IMR-90 (cell line): Measurements from ENCODE around the gene ZNF778. TPM values are rescaled to one million over a fixed set of nuclear protein-coding genes. Genes with fewer than 3 reads are reported as not detected.

Source experiments
- ATAC-seq: fragments of 200-7000 bp; cut with Tn5 transposase; 2 replicates; pipeline ENCODE4 v1.9.1; 2020; ENCODE audit warnings: low read depth, mild to moderate bottlenecking, moderate library complexity
- BruUV-seq: library from RNA; stranded (reverse); fragments of 400-500 nt; replicated peaks from 2 replicates; lab custom pipeline; 2021; lab: Mats Ljungman, UMichigan
- CTCF ChIA-PET: fragments of 300-600 bp; formaldehyde crosslinking; extraction: SDS; loops from one replicate; lab custom pipeline; 2021; ENCODE audit warnings: antibody characterized with exemption; lab: Yijun Ruan, JAX
- POLR2A ChIA-PET: fragments of 300-600 bp; sonication (Branson Sonifier 250); formaldehyde crosslinking; loops from one replicate; lab custom pipeline; 2022; ENCODE audit warnings: antibody characterized with exemption; ENCODE audit not compliant: unreplicated experiment; lab: Charles Lee
- DNase-seq: peaks from one replicate; pipeline ENCODE4 v3.0.0; 2013
- H2AFZ ChIP-seq: replicated peaks from 2 replicates; pipeline ENCODE3; 2013; ENCODE audit warnings: low read length, mild to moderate bottlenecking; ENCODE audit not compliant: poor library complexity
- H2AK5ac ChIP-seq: 2 replicates; pipeline ENCODE4 v1.6.1; 2013; ENCODE audit warnings: low read depth, low read length, inconsistent platforms
- H2AK9ac ChIP-seq: replicated peaks from 2 replicates; pipeline ENCODE3; 2013; ENCODE audit warnings: mild to moderate bottlenecking, low read depth, low read length, moderate library complexity; ENCODE audit not compliant: poor library complexity
- H2BK120ac ChIP-seq: 2 replicates; pipeline ENCODE4 v1.6.1; 2013; ENCODE audit warnings: low read depth, low read length, inconsistent platforms
- H2BK15ac ChIP-seq: 3 replicates; pipeline ENCODE4 v1.6.1; 2013; ENCODE audit warnings: low read depth, low read length, inconsistent platforms
- H2BK20ac ChIP-seq: 2 replicates; pipeline ENCODE4 v1.6.1; 2013; ENCODE audit warnings: low read depth, mild to moderate bottlenecking, inconsistent platforms, low read length, moderate library complexity
- H2BK5ac ChIP-seq: 2 replicates; pipeline ENCODE4 v1.6.1; 2013; ENCODE audit warnings: mild to moderate bottlenecking, low read depth, low read length, inconsistent platforms; ENCODE audit not compliant: poor library complexity, severe bottlenecking
- H3K14ac ChIP-seq: replicated peaks from 2 replicates; pipeline ENCODE4 v1.6.1; 2013; ENCODE audit warnings: low read depth, low read length, inconsistent platforms
- H3K18ac ChIP-seq: 2 replicates; pipeline ENCODE4 v1.6.1; 2013; ENCODE audit warnings: low read depth, low read length, control low read depth
- H3K23ac ChIP-seq: 2 replicates; pipeline ENCODE4 v1.6.1; 2013; ENCODE audit warnings: low read depth, low read length, inconsistent platforms
- H3K27ac ChIP-seq: 2 replicates; pipeline ENCODE4 v1.5.1; 2013; ENCODE audit warnings: mild to moderate bottlenecking, control low read depth, low read length; ENCODE audit not compliant: insufficient read depth
- H3K27me3 ChIP-seq: 2 replicates; pipeline ENCODE4 v1.6.1; 2013; ENCODE audit warnings: low read length; ENCODE audit not compliant: control insufficient read depth, insufficient read depth
- H3K36me3 ChIP-seq: 2 replicates; pipeline ENCODE4 v1.6.1; 2013; ENCODE audit warnings: low read length, mixed read lengths; ENCODE audit not compliant: control insufficient read depth, insufficient read depth
- H3K4ac ChIP-seq: 2 replicates; pipeline ENCODE4 v1.6.1; 2013; ENCODE audit warnings: low read depth, low read length, inconsistent platforms
- H3K4me1 ChIP-seq: 2 replicates; pipeline ENCODE4 v1.6.1; 2013; ENCODE audit warnings: low read length, mixed read lengths; ENCODE audit not compliant: control insufficient read depth, insufficient read depth
- H3K4me2 ChIP-seq: 2 replicates; pipeline ENCODE4 v1.6.1; 2013; ENCODE audit warnings: low read depth, mild to moderate bottlenecking, control low read depth, low read length, moderate library complexity
- H3K4me3 ChIP-seq: 2 replicates; pipeline ENCODE4 v1.5.1; 2013; ENCODE audit warnings: low read depth, mild to moderate bottlenecking, control low read depth, low read length, moderate library complexity; ENCODE audit not compliant: insufficient read depth
- H3K56ac ChIP-seq: 2 replicates; pipeline ENCODE4 v1.6.1; 2013; ENCODE audit warnings: low read length, inconsistent platforms; ENCODE audit not compliant: insufficient read depth; ENCODE audit errors: extremely low read depth
- H3K79me1 ChIP-seq, 2 experiments: 2 replicates each; pipeline ENCODE4 v1.6.1; 2013; ENCODE audit warnings: low read length in 2 of 2, inconsistent platforms in 1 of 2, low read depth in 1 of 2
- H3K9ac ChIP-seq: 2 replicates; pipeline ENCODE4 v1.6.1; 2013; ENCODE audit warnings: low read depth, low read length, control low read depth
- H3K9me1 ChIP-seq: 2 replicates; pipeline ENCODE4 v1.6.1; 2013; ENCODE audit warnings: low read length, inconsistent platforms; ENCODE audit not compliant: insufficient read depth
- H3K9me3 ChIP-seq: 2 replicates; pipeline ENCODE4 v1.6.1; 2013; ENCODE audit warnings: low read length; ENCODE audit not compliant: control insufficient read depth, insufficient read depth
- H4K20me1 ChIP-seq: 2 replicates; pipeline ENCODE4 v1.6.1; 2013; ENCODE audit warnings: low read length, inconsistent platforms; ENCODE audit not compliant: insufficient read depth
- H4K5ac ChIP-seq: 2 replicates; pipeline ENCODE4 v1.6.1; 2013; ENCODE audit warnings: mild to moderate bottlenecking, low read depth, low read length, control low read depth
- H4K8ac ChIP-seq, 2 experiments: 2 replicates each; pipeline ENCODE4 v1.6.1; 2013; ENCODE audit warnings: low read depth in 2 of 2, low read length in 2 of 2, control low read depth in 1 of 2, inconsistent platforms in 1 of 2
- H4K91ac ChIP-seq: 2 replicates; pipeline ENCODE4 v1.6.1; 2013; ENCODE audit warnings: low read depth, low read length, inconsistent platforms; ENCODE audit not compliant: insufficient read depth
- BHLHE40 ChIP-seq: fragments of 150-350 bp; IDR thresholded peaks from 2 replicates; pipeline ENCODE4 v1.6.1; 2016; ENCODE audit warnings: mild to moderate bottlenecking, low read depth, low read length
- CEBPB ChIP-seq: IDR thresholded peaks from 2 replicates; pipeline ENCODE4 v1.6.1; 2012; ENCODE audit warnings: low read depth, low read length, improper control_type of control experiment
- CHD1 ChIP-seq: IDR thresholded peaks from 2 replicates; pipeline ENCODE4 v1.6.1; 2012; ENCODE audit warnings: low read depth, low read length, improper control_type of control experiment
- FOS ChIP-seq: fragments of 150-350 bp; IDR thresholded peaks from 2 replicates; pipeline ENCODE4 v1.6.1; 2016; ENCODE audit warnings: low read depth, low read length
- MAFK ChIP-seq: IDR thresholded peaks from 2 replicates; pipeline ENCODE4 v1.6.1; 2012; ENCODE audit warnings: low read depth, low read length, improper control_type of control experiment
- MAZ ChIP-seq: IDR thresholded peaks from 2 replicates; pipeline ENCODE4 v1.6.1; 2012; ENCODE audit warnings: low read depth, mild to moderate bottlenecking, low read length, improper control_type of control experiment, moderate library complexity, borderline replicate concordance
- MXI1 ChIP-seq: IDR thresholded peaks from 2 replicates; pipeline ENCODE4 v1.6.1; 2012; ENCODE audit warnings: low read depth, mild to moderate bottlenecking, low read length, moderate library complexity, borderline replicate concordance
- NFE2L2 ChIP-seq: fragments of 150-350 bp; IDR thresholded peaks from 2 replicates; pipeline ENCODE4 v1.6.1; 2016; ENCODE audit warnings: low read depth, mild to moderate bottlenecking, low read length
- POLR2A ChIP-seq: IDR thresholded peaks from 2 replicates; pipeline ENCODE4 v1.6.1; 2012; ENCODE audit warnings: mild to moderate bottlenecking, low read depth, low read length
- RAD21 ChIP-seq: IDR thresholded peaks from 2 replicates; pipeline ENCODE4 v1.6.1; 2012; ENCODE audit warnings: low read length, improper control_type of control experiment
- RCOR1 ChIP-seq: IDR thresholded peaks from 2 replicates; pipeline ENCODE4 v1.6.1; 2012; ENCODE audit warnings: mild to moderate bottlenecking, low read length, improper control_type of control experiment; ENCODE audit not compliant: insufficient replicate concordance
- RFX5 ChIP-seq: IDR thresholded peaks from 2 replicates; pipeline ENCODE4 v1.8.0; 2012; ENCODE audit warnings: low read depth, mild to moderate bottlenecking, low read length, moderate library complexity
- SMC3 ChIP-seq: fragments of 150-350 bp; IDR thresholded peaks from 2 replicates; pipeline ENCODE4 v1.6.1; 2016; ENCODE audit warnings: low read depth, mild to moderate bottlenecking, antibody characterized with exemption, low read length, moderate library complexity
- WGBS, 2 experiments: methylation state at CpG; one replicate each; pipeline versions ENCODE4 v1.1.5 to v1.1.7; 2013; ENCODE audit warnings: missing lambda C conversion rate in 2 of 2; ENCODE audit not compliant: insufficient read length in 1 of 2; ENCODE audit errors: extremely low coverage in 2 of 2; 5-methylcytosine and 5-hydroxymethylcytosine counted together
- dilution Hi-C: fragments of 300-500 bp; cut with HindIII; formaldehyde crosslinking; loops from one replicate; pipeline ENCODE4 v1.14.3; 2018; ENCODE audit warnings: low sequenced_read_pairs; ENCODE audit not compliant: unreplicated experiment
- in situ Hi-C: fragments of 300-500 bp; cut with MboI; formaldehyde crosslinking; loops from 3 replicates; pipeline ENCODE4 v1.14.3; 2019; ENCODE audit warnings: low sequenced_read_pairs, inconsistent platforms, mixed read lengths
- intact Hi-C: fragments of 100-400 bp; cut with micrococcal nuclease; formaldehyde crosslinking; loops from 2 replicates; pipeline ENCODE4 v1.10.0; 2022
- polyA plus RNA-seq, 3 experiments: library from polyadenylated mRNA; depleted of rRNA; stranded (reverse); fragments of >200 nt; gene quantifications; 2 replicates each; pipeline ENCODE4 v1.2.3, GENCODE V29; 2012; ENCODE audit warnings: low replicate concordance in 1 of 3
- total RNA-seq: library from RNA; depleted of rRNA; stranded (reverse); fragments of >200 nt; gene quantifications from 2 replicates; pipeline ENCODE4 v1.2.3, GENCODE V29; 2012
- TF ChIP-seq, protein P1 (sequence below): fragments of 150-350 bp; IDR thresholded peaks from 2 replicates; pipeline ENCODE4 v1.6.1; 2016; ENCODE audit warnings: low read depth, mild to moderate bottlenecking, low read length, moderate library complexity, borderline replicate concordance
- TF ChIP-seq, protein P2 (sequence below): conservative IDR thresholded peaks from 2 replicates; pipeline ENCODE4 v1.5.1; 2012; ENCODE audit warnings: mild to moderate bottlenecking, low read depth, low read length, improper control_type of control experiment
- TF ChIP-seq, protein P3 (sequence below): fragments of 150-350 bp; IDR thresholded peaks from 2 replicates; pipeline ENCODE4 v1.6.1; 2017; ENCODE audit warnings: mild to moderate bottlenecking, antibody characterized with exemption, low read length, low read depth

ZNF778 gene
- total and polyA plus RNA-seq, 2 of the 4 experiments (the other 2 are of a cell fraction) = 5.6 to 9.9 TPM

DNA sequence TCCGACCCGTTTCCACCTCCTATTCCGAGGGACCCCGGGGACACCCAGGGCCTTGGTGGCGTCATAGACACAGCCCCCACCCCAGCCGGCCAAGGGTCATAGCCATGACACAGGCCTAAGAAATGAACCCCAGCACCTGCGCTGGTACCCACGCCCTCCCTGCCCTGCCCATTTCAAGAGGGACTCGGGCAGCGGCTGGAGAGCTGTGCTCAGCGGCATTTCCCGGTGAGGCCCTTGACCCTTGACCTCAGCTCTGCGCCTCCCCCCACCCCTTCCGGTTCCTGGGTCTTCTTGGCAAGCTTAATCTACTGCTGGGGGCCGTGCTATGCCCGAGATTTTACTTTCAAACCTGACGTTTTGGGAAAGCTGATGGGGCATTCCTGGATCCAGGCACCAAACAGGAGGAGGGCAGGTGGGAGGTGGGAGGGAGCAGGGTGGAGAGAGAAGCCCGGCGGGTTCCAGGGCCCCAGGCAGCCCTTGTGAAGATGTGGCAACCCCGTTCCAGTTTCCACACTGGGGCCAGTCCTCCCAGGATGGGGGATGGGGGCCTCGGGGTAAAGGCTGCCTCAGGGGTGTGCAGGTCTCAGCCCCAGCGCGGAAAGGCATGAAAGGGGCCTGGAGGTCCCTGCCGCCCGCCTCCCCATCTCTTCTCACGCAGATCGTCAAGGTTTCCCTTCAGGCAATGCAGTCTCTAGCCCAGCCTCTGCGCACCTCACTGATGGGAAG is 17.2 kb upstream of the ZNF778 start, which contains the start of gene SLC22A31:
SLC22A31 (minus strand) TSS at position 414 of the 726 bp plus-strand sequence; CDS start at position 378, 36 bp downstream.
- Histone ChIP-seq H3K4me3 (peak within 1 kb of the TSS; percentile 76), H4K91ac (no peak within 1 kb of the TSS), H2AK5ac (no peak within 1 kb of the TSS), H2AFZ (peak within 1 kb of the TSS; percentile 90), H4K8ac (no peak within 1 kb of the TSS), H2AK9ac (peak within 1 kb of the TSS; percentile 70), H3K14ac (peak within 1 kb of the TSS; percentile 59; the same call in 1 of the 2 replicates), H2BK5ac (no peak within 1 kb of the TSS), H3K79me1 (no peaks in the 10 kb centered on the region), H3K9me1 (no peaks in the 10 kb centered on the region), H2BK20ac (no peak within 1 kb of the TSS), H3K27ac (no peak within 1 kb of the TSS), H3K9me3 (peaks cover 8% of the 10 kb centered on the region), H2BK120ac (no peak within 1 kb of the TSS), H3K23ac (no peak within 1 kb of the TSS), H3K4ac (no peak within 1 kb of the TSS), H4K20me1 (peaks cover 7% of the 10 kb centered on the region), H3K27me3 (peaks cover 37% of the 10 kb centered on the region), H3K9ac (no peak within 1 kb of the TSS), H3K4me1 (peaks cover 7% of the 10 kb centered on the region), H3K36me3 (no peaks in the 10 kb centered on the region), H2BK15ac (peak within 1 kb of the TSS; percentile 33; the same call in 1 of the 3 replicates), H3K18ac (no peak within 1 kb of the TSS), H3K4me2 (peak within 1 kb of the TSS; percentile 97), H3K56ac (no peak within 1 kb of the TSS), H4K5ac (no peak within 1 kb of the TSS)
- WGBS, 2 experiments = 27% methylated on average over 14 of the region's 28 CpGs; no CpG with 5 or more reads in 1 of the 2 experiments
- CTCF ChIA-PET = no interaction called here
- intact Hi-C loops = no loop called here
- no peak for DNase-seq
- no TSS peak for BruUV-seq
- ATAC-seq = no peak
- TF ChIP-seq MAFK (no peak), RAD21 (no peak), FOS (no peak), NFE2L2 (no peak), MAZ (no peak), RCOR1 (no peak), RFX5 (no peak), CHD1 (no peak), POLR2A (no peak), SMC3 (no peak), CEBPB (no peak), MXI1 (no peak), BHLHE40 (no peak)
- TF ChIP-seq, protein P1, sequence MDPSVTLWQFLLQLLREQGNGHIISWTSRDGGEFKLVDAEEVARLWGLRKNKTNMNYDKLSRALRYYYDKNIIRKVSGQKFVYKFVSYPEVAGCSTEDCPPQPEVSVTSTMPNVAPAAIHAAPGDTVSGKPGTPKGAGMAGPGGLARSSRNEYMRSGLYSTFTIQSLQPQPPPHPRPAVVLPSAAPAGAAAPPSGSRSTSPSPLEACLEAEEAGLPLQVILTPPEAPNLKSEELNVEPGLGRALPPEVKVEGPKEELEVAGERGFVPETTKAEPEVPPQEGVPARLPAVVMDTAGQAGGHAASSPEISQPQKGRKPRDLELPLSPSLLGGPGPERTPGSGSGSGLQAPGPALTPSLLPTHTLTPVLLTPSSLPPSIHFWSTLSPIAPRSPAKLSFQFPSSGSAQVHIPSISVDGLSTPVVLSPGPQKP = no peak
- TF ChIP-seq, protein P2, sequence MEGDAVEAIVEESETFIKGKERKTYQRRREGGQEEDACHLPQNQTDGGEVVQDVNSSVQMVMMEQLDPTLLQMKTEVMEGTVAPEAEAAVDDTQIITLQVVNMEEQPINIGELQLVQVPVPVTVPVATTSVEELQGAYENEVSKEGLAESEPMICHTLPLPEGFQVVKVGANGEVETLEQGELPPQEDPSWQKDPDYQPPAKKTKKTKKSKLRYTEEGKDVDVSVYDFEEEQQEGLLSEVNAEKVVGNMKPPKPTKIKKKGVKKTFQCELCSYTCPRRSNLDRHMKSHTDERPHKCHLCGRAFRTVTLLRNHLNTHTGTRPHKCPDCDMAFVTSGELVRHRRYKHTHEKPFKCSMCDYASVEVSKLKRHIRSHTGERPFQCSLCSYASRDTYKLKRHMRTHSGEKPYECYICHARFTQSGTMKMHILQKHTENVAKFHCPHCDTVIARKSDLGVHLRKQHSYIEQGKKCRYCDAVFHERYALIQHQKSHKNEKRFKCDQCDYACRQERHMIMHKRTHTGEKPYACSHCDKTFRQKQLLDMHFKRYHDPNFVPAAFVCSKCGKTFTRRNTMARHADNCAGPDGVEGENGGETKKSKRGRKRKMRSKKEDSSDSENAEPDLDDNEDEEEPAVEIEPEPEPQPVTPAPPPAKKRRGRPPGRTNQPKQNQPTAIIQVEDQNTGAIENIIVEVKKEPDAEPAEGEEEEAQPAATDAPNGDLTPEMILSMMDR = no peak
- TF ChIP-seq, protein P3, sequence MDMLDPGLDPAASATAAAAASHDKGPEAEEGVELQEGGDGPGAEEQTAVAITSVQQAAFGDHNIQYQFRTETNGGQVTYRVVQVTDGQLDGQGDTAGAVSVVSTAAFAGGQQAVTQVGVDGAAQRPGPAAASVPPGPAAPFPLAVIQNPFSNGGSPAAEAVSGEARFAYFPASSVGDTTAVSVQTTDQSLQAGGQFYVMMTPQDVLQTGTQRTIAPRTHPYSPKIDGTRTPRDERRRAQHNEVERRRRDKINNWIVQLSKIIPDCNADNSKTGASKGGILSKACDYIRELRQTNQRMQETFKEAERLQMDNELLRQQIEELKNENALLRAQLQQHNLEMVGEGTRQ = no peak
- in situ Hi-C loops = no loop called here
- POLR2A ChIA-PET = no interaction called here
- dilution Hi-C loops = no loop called here
